Type B pancreatic cell (in vitro differentiated cells): Measurements from ENCODE around the gene FILIP1L. TPM values are rescaled to one million over a fixed set of nuclear protein-coding genes. Genes with fewer than 3 reads are reported as not detected.

Source experiments
- DNase-seq: peaks from one replicate; pipeline ENCODE4 v3.0.0; 2021; ENCODE audit warnings: mixed read lengths; ENCODE audit not compliant: unreplicated experiment; ENCODE audit errors: extremely low spot score
- H3K27ac Mint-ChIP-seq: 2 replicates; pipeline ENCODE4 v1.8.0; 2021; ENCODE audit warnings: mild to moderate bottlenecking, mixed read lengths
- H3K27me3 Mint-ChIP-seq: 2 replicates; pipeline ENCODE4 v1.8.0; 2021; ENCODE audit warnings: mixed read lengths
- H3K36me3 Mint-ChIP-seq: 2 replicates; pipeline ENCODE4 v1.8.0; 2021; ENCODE audit warnings: mixed read lengths
- H3K4me1 Mint-ChIP-seq: one replicate; pipeline ENCODE4 v1.8.0; 2021; ENCODE audit warnings: mixed read lengths; ENCODE audit not compliant: unreplicated experiment
- H3K4me3 Mint-ChIP-seq: 2 replicates; pipeline ENCODE4 v1.8.0; 2021; ENCODE audit warnings: mild to moderate bottlenecking, mixed read lengths
- H3K9me3 Mint-ChIP-seq: 2 replicates; pipeline ENCODE4 v1.8.0; 2021; ENCODE audit warnings: mixed read lengths
- CTCF ChIP-seq: fragments of 200-600 bp; sonication (generic); conservative IDR thresholded peaks from 2 replicates; pipeline ENCODE4 v1.5.0; 2021; ENCODE audit warnings: antibody characterized with exemption, mild to moderate bottlenecking
- total RNA-seq: library from RNA; stranded (reverse); gene quantifications from 2 replicates; pipeline ENCODE4 v1.2.1, GENCODE V29; 2021; ENCODE audit warnings: low replicate concordance

Gene FILIP1L
- total RNA-seq, 1 donor from 2014 or later: 30.6 TPM

DNA sequence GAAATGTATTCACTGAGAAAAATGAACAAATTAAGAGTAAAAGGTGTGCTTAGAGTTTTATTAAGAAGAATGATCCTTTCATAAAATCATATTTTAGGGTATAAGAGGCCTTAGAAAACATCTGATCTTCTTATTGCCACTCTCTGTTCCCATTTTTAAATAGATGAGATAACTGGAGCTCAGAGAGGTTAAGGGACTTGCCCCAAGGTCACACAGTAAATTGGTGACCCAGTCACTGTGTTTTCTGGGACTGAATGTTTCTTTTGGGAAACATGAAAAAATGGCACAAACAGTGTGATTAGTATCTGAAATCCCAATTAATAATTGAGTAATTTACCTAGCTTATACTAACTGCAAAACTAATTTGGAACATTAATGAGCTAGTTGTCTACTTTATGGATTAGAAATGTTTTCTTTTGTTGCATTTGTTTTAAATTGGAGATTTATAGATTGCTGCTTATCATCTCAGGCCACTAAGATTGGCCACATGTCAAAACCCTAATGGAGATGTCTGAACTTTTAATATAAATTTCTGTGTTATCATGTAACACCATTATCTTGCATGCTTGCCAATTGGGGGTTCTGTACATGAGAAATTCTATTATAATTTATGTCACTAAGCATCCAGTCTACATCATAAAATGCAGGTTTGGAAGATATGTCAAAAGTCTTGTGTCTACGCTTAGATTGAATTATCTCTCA is 231.7 kb downstream of the FILIP1L start:
- H3K9me3 Mint-ChIP-seq: peaks cover 6% of the 10 kb centered on the region
- TF ChIP-seq CTCF: no peak
- no peak overlapping the region for H3K4me3 Mint-ChIP-seq
- DNase-seq: no peak
- H3K4me1 Mint-ChIP-seq: peaks cover 17% of the 10 kb centered on the region
- no peaks in the 10 kb centered on the region for H3K27me3 Mint-ChIP-seq
- peaks cover 9% of the 10 kb centered on the region for H3K36me3 Mint-ChIP-seq
- H3K27ac Mint-ChIP-seq: no peak overlapping the region

DNA sequence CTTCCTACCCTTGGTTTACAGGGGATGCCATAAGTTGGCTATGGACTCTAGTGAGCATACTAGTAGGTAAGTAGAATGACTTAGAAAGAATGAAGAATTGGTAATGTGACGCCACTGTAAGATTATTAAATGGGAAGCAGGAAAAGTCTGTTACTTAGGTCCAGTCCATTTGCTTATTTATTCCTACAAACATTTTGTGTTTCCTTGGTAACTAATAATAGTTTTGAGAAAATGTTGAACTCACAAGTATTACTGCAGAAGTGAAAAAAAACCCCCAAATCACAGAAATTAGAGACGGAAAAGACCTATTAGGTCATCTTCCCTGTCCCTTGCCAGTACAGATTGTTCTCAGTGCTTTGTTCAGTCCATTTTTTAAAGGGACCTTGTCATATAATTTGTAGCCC is 233.2 kb downstream of the FILIP1L start:
- Mint-ChIP-seq H3K27ac (no peak overlapping the region), H3K36me3 (peaks cover 8% of the 10 kb centered on the region), H3K27me3 (no peaks in the 10 kb centered on the region), H3K4me3 (no peak overlapping the region), H3K9me3 (peaks cover 4% of the 10 kb centered on the region), H3K4me1 (peaks cover 25% of the 10 kb centered on the region)
- TF ChIP-seq CTCF: no peak
- no peak for DNase-seq

- TF ChIP-seq CTCF: no peak
- Mint-ChIP-seq H3K36me3 (peaks cover 3% of the 10 kb centered on the region), H3K4me1 (peaks cover 13% of the 10 kb centered on the region), H3K27ac (no peak overlapping the region), H3K27me3 (no peaks in the 10 kb centered on the region), H3K9me3 (no peaks in the 10 kb centered on the region), H3K4me3 (no peak overlapping the region)
- DNase-seq: no peak
Measured at GRCh38 chr3:99879275-99879674, 235.0 kb downstream of the FILIP1L start.

DNA sequence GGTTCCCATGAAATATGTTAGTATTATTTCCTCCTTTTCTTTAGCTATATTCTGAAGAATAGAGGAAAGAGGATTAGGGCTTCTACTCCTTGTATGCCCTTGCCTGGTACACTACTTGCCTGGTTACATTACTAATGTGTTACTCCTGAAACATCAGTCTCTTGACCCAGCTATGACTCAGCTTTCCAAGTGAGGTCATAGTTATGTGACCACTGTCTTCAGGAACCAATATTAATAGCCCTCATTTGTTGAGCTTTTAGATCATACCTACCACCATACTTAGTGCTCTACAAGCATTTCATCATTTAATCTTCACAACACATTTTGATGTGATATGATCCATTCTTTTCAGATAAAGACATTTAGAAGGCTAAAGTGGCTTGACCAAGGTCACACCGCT is 236.3 kb downstream of the FILIP1L start:
- no peaks in the 10 kb centered on the region for H3K9me3 Mint-ChIP-seq
- peaks cover 18% of the 10 kb centered on the region for H3K4me1 Mint-ChIP-seq
- no peak for TF ChIP-seq CTCF
- no peaks in the 10 kb centered on the region for H3K27me3 Mint-ChIP-seq
- peaks cover 3% of the 10 kb centered on the region for H3K36me3 Mint-ChIP-seq
- peak overlapping the region; percentile 75 for H3K4me3 Mint-ChIP-seq
- H3K27ac Mint-ChIP-seq: peak overlapping the region; percentile 34
- DNase-seq: no peak

DNA sequence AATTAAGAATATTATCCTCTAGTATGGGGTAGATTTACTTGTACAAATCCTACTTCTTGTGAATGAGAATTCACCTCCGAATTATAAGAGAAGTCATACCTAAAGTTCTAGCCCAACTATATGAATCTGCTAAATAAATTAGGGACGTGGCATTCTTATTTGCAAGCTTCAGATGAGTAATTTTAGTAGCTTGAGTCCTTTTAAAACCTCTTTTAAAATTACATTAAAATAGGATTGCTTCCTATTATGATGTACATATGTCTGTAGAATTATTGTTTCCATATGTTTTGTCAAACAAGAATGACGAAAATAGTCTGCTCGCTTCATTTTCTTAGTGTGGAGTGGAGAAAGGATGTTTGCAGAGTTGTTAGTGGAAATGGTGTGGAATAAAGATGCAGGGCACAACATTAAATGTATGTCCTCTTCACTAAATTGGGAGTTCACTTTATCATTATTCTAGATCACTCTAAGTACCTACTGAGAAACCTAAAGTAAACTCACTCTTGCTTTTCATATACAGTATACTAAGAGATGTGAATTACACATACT is 237.2 kb downstream of the FILIP1L start:
- no peak for TF ChIP-seq CTCF
- H3K9me3 Mint-ChIP-seq: no peaks in the 10 kb centered on the region
- H3K4me3 Mint-ChIP-seq: peak overlapping the region; percentile 89
- no peaks in the 10 kb centered on the region for H3K27me3 Mint-ChIP-seq
- peaks cover 23% of the 10 kb centered on the region for H3K4me1 Mint-ChIP-seq
- peaks cover 3% of the 10 kb centered on the region for H3K36me3 Mint-ChIP-seq
- no peak for DNase-seq
- H3K27ac Mint-ChIP-seq: peak overlapping the region; percentile 84
